Measurements from ENCODE around the gene TGFBR1. TPM values are rescaled to one million over a fixed set of nuclear protein-coding genes. Genes with fewer than 3 reads are reported as not detected.
A peak's percentile ranks its signal among the peaks of the same experiment; 100 is the strongest.

The TGFBR1 gene
- total RNA-seq, 1 donor from 2014 or later, result 23.8 TPM

DNA sequence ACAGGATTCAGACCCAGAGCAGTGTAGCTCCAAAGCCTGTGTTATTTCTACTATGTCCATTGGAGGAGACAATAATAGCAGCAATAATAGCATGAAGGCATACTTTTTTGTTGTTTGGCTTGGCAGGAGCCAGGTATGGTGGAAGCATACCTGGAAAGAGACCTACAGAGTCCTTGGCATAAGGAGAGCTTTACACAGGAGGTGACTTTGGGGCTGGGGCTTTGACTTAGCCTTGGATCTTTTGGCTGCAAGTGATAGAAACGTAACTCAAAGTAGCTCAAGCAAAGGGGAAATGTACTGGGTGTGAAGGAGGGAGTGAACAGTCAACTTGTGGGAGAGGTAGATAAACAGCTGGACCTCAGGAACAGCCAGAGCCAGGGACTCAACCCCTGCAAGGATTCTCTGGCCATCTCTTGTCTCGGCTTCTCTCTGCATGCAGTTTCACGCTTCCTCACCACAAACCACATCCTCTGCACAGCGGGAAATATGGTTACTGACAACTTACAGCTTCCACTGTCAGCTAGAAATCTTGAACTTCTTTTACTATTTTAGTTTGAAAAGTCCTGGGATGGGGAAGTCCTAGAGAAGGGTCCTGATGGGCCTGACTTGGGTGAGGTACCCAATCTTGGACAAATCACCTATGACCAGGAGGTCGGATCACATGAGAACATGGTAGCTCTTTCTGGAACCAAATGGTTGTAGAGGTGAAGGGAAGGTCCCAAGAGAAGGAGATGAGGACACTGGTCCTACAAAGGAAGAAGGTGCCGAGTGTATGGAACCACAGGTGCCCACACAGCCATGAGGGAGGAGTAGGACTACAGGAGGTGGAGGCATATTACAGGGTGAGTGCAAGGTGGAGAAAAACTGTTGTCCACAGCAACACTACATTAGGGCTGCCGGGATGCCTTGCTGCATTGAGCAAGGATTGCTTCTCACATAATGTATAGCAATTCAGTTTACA, 47.0 kb upstream of the TGFBR1 start:
- intact Hi-C loops (cut with DNase I), result no loop called here
- H3K9me3 ChIP-seq, result no peaks in the 10 kb centered on the region
- no peak overlapping the region for H3K4me3 ChIP-seq
- peaks cover 7% of the 10 kb centered on the region for H3K4me1 ChIP-seq
- no peak for DNase-seq (ENCODE audit: extremely low spot score in 2 of 2)
- H3K36me3 ChIP-seq, result peaks cover 0 to 15% of the 10 kb centered on the region in 2 donors
- no peak overlapping the region for H3K27ac ChIP-seq
- TF ChIP-seq CTCF (IDR thresholded peaks at IDR 0.05) (no peak), POLR2A (IDR thresholded peaks at IDR 0.05) (no peak), POLR2AphosphoS5 (IDR thresholded peaks at IDR 0.05; ENCODE audit: insufficient read depth in 1 of 2, low read depth in 1 of 2) (no peak)
- H3K27me3 ChIP-seq, result no peaks in the 10 kb centered on the region

DNA sequence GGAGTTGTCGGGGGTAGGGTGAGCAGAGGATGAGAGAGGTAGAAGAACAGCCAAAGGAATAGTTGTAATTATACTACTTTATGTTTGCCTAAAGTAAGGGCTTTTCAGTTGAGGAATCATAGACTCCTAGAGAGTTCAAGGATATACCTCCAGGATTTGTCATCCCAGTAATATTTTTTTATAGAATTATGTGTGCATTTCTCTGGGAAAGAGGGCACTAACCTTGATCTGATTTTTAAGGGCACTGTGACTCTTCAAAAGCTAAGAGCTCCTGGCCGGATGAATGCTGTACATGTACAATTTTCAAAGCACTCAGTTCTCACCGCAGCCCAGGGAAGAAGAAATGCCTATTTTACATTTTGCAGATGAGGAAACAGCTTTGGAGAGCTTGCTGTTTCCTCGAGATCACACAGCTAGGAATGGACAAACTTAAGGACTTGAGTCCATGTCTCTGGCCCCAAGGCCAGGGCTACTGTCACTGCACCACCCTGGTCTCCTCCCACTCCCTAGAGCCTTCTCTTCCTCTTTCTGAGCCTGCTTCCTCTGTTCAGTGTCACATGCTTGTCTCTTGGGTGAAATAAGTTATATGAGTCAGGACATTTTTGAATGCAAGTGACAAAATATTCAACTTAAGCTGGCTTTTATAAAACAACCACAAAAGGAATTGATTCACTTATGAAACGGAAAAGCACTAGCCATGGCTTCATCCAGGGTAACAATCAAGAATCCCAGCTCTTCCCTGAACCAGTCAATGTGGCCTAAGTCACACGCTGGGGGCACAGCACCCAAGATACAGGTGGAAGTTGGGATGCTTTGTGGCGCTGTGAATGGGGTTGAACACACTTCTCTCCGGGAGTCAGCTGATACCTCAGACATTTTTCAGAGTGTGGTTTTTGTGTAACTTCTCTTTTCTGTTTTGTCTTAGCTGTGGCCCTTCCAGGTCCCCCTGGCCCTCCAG, 45.7 kb upstream of the TGFBR1 start:
- intact Hi-C loops (cut with DNase I), result no loop called here
- Histone ChIP-seq H3K36me3 (peaks cover 0 to 18% of the 10 kb centered on the region in 2 donors), H3K27ac (no peak overlapping the region), H3K4me1 (peaks cover 7% of the 10 kb centered on the region), H3K27me3 (no peaks in the 10 kb centered on the region), H3K9me3 (no peaks in the 10 kb centered on the region), H3K4me3 (no peak overlapping the region)
- TF ChIP-seq CTCF (IDR thresholded peaks at IDR 0.05), result no peak
- TF ChIP-seq POLR2AphosphoS5 (IDR thresholded peaks at IDR 0.05; ENCODE audit: insufficient read depth in 1 of 2, low read depth in 1 of 2), result peak in 1 of 2 donors; percentile 33
- TF ChIP-seq POLR2A (IDR thresholded peaks at IDR 0.05), result no peak
- DNase-seq (ENCODE audit: extremely low spot score in 2 of 2), result no peak

DNA sequence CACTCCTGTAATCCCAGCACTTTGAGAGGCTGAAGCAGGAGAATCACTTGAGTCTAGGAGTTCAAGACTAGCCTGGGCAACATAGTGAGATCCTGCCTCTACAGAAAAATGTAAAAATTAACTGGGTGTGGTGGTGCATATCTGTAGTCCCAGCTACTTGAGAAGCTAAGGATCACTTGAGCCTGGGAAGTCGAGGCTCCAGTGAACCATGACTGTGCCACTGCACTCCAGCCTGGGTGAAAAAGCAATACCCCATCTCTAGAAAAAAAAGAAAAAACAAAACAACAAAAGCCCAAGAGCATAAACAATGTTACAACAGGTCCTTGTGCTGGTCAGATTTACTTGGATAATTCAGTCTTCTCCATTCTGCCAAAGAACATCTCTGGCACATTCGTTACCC, 44.3 kb upstream of the TGFBR1 start:
- no peak overlapping the region for H3K4me3 ChIP-seq
- H3K27me3 ChIP-seq, result no peaks in the 10 kb centered on the region
- peaks cover 0 to 16% of the 10 kb centered on the region in 2 donors for H3K36me3 ChIP-seq
- H3K27ac ChIP-seq, result no peak overlapping the region
- no peak for TF ChIP-seq POLR2A (IDR thresholded peaks at IDR 0.05)
- TF ChIP-seq POLR2AphosphoS5 (IDR thresholded peaks at IDR 0.05; ENCODE audit: insufficient read depth in 1 of 2, low read depth in 1 of 2), result no peak
- TF ChIP-seq CTCF (IDR thresholded peaks at IDR 0.05), result no peak
- no peak for DNase-seq (ENCODE audit: extremely low spot score in 2 of 2)
- peaks cover 7% of the 10 kb centered on the region for H3K4me1 ChIP-seq
- no peaks in the 10 kb centered on the region for H3K9me3 ChIP-seq
- intact Hi-C loops (cut with DNase I), result no loop called here

DNA sequence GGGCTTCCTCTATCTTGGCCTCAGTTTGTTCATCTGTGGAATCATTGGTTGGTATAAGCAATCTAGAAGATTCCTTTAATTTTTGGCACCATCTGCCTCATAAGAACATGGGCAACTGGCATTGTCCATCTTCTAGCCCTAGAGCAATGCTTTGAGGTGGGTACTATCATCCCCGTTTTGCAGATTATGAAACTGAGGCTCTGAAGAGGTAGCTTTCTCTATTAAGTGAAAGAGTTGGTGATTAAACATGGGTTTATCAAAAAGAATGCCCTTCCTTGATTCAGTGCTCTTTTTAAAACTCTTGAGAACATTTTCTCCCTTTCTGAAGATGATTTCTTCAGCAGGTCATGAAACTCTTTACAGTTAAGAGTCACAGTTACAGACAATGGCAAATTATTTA, 42.4 kb upstream of the TGFBR1 start:
- Histone ChIP-seq H3K9me3 (no peaks in the 10 kb centered on the region), H3K27me3 (no peaks in the 10 kb centered on the region), H3K4me3 (no peak overlapping the region), H3K4me1 (peaks cover 7% of the 10 kb centered on the region), H3K36me3 (peaks cover 0 to 13% of the 10 kb centered on the region in 2 donors), H3K27ac (no peak overlapping the region)
- DNase-seq (ENCODE audit: extremely low spot score in 2 of 2), result no peak
- no peak for TF ChIP-seq POLR2A (IDR thresholded peaks at IDR 0.05)
- no peak for TF ChIP-seq CTCF (IDR thresholded peaks at IDR 0.05)
- TF ChIP-seq POLR2AphosphoS5 (IDR thresholded peaks at IDR 0.05; ENCODE audit: insufficient read depth in 1 of 2, low read depth in 1 of 2), result no peak
- intact Hi-C loops (cut with DNase I), result no loop called here

All from vagina (tissue), 2 donors.